Germinal center (tissue), 1 donor: ENCODE data around the gene KRTAP5-10.
A peak's percentile ranks its signal among the peaks of the same experiment; 100 is the strongest.
"Not testable (repeated sequence)": the region's sequence is repeated elsewhere in the genome, so short reads cannot be mapped to it uniquely, and the experiment has no call there.

ENCODE experiments used
- DNase-seq: peaks from one replicate; pipeline ENCODE4 v3.0.0; 2012; ENCODE audit warnings: mixed read lengths, low spot score

KRTAP5-10 gene

DNA sequence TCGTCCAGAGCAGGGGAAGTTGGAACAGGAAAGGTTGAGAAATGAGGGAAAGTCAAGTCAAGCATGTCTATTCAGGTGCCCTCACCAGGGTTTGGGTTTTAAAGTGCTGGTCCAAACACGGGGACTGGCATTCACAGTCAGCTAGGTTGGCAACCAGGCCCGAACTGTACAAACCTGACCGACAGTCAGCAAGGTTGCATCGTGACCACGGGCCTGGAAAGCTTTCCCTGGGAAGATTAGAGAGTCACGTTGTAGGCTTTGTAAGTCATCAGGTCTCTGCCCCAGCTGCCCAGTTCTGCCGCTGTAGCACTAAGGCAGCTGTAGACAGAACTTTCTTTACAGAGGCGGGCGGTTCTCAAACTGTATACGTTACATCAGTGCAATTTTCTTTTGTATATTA lies 7.4 kb downstream of the KRTAP5-10 start:
- DNase-seq, result no peak

- no peak for DNase-seq
These were observed 9.1 kb downstream of the KRTAP5-10 start for GRCh38 chr11:71574418-71574817.

GRCh38 chr11:71575723-71576424 lies 10.5 kb downstream of the KRTAP5-10 start:
- no peak for DNase-seq

- not testable (repeated sequence) for DNase-seq
These were observed 11.5 kb downstream of the KRTAP5-10 start for GRCh38 chr11:71576688-71577465.

GRCh38 chr11:71577469-71578004 lies 12.2 kb downstream of the KRTAP5-10 start:
- DNase-seq, result no peak

GRCh38 chr11:71579513-71579912 lies 14.2 kb downstream of the KRTAP5-10 start:
- not testable (repeated sequence) for DNase-seq

GRCh38 chr11:71580057-71581003 lies 15.0 kb downstream of the KRTAP5-10 start:
- peak; percentile 48 for DNase-seq

GRCh38 chr11:71581826-71582225 lies 16.5 kb downstream of the KRTAP5-10 start:
- DNase-seq, result no peak

DNA sequence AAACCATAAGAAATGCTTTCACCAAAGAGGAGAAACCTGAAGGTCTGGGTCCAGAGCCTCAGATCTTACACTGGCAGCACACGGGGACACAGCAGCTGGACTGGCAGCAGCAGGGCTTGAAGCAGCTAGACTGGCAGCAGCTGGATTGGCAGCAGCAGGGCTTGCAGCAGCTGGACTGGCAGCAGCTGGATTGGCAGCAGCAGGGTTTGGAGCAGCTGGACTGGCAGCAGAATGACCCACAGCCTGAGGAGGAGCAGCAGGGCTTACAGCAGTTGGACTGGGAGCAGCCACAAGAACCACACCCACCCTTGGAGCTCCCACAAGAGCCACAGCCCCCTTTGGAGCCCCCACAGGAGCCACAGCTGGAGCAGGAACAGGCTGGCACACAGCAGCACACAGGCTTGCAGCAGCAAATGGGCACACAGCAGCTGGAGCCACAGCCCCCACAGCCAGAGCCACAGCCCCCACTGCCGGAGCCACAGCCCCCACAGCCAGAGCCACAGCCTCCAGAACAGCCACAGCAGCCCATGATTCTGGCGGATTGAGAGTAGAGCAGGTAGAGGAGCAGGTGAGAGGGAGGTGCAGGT lies 17.0 kb downstream of the KRTAP5-10 start, which contains the start of gene KRTAP5-11:
TSS of gene KRTAP5-11 (minus strand) at position 567 of the 587 bp plus-strand sequence. CDS start at position 529, 38 bp downstream.
- no peak for DNase-seq

DNA sequence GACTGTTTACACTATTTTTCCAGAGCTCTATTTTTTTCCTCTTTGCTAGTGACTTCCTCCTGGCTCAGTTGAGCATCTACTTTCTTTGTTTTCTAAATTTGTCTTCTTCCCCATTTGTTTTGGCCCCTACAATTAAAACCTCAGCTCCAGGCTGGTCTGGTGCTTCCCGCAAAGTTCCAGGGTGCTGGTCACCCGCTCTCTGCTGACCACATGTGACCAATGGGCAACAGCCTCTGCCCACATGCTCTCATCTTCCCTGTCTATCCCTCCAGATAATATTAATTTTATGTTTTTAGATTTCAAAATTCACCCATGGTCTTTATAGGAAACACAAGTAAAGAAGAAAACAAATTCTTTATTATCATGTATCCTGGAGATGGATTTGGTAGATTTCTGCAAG lies 17.6 kb downstream of the KRTAP5-10 start:
- not testable (repeated sequence) for DNase-seq

DNA sequence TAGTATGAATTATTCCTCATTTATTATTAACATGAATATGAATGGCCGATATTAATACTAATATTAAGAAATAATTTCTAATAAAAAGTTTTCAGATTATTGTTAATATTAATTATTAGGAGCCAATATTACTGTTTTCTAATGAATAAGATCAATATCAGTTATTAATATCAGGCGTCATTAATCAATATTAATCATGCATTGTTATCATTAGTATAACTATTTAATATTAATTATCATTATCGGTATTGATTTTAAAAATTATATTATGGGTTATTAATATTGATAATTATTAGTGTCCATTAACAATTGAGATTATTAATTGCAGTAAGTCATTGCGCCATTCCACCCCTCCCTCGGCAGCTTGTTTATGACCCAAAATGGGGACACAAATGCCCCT lies 20.3 kb downstream of the KRTAP5-10 start:
- not testable (repeated sequence) for DNase-seq

DNA sequence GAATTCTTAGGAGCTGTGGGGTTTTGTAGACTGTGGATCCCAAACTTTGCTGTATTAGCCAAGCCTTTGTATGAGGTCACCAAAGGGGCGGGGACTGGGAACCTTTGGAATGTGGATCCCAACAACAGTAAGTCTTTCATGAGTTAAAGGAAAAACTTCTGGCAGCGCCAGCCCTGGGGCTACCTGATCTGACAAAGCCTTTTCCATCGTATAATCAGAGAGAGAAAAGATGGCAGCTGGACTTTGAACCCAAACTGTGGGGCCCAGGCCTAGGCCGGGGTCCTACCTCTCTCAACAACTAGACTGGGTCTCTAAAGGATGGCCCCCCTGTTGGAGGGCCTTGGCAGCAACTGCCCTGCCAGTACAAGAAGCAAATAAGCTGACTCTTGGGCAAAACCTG lies 23.0 kb downstream of the KRTAP5-10 start:
- not testable (repeated sequence) for DNase-seq

GRCh38 chr11:71588822-71589545 lies 23.6 kb downstream of the KRTAP5-10 start:
- not testable (repeated sequence) for DNase-seq

DNA sequence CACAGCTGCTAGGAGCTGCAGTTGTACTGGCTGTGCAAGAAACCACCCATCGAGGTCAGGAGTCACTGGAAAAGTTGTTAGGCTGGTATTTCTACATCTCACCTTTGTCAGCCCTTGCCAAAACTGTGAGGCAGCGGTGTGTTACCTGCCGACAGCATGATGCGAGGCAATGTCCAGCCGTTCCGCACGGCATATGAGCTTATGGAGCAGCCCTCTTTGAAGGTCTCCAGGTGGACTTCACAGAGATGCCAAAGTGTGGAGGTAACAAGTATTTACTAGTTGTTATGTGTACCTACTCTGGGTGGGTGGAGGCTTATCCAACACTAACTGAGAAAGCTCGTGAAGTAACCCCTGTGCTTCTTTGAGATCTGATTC lies 24.2 kb downstream of the KRTAP5-10 start:
- DNase-seq, result not testable (repeated sequence)

GRCh38 chr11:71603221-71603620 lies 37.9 kb downstream of the KRTAP5-10 start:
- not testable (repeated sequence) for DNase-seq

GRCh38 chr11:71604798-71605488 lies 39.6 kb downstream of the KRTAP5-10 start:
- not testable (repeated sequence) for DNase-seq

- DNase-seq, result not testable (repeated sequence)
These were observed 41.6 kb downstream of the KRTAP5-10 start for GRCh38 chr11:71606853-71607519.

- not testable (repeated sequence) for DNase-seq
These were observed 42.3 kb downstream of the KRTAP5-10 start for GRCh38 chr11:71607520-71608216.

GRCh38 chr11:71608272-71608671 lies 42.9 kb downstream of the KRTAP5-10 start:
- DNase-seq, result not testable (repeated sequence)
